ENCODE results near the gene KIAA1671. TPM values are rescaled to one million over a fixed set of nuclear protein-coding genes. Genes with fewer than 3 reads are reported as not detected.

KIAA1671 gene
- total RNA-seq, 1 donor from 2014 or later: 11.0 TPM

GRCh38 chr22:25105817-25106650, 153.5 kb downstream of the KIAA1671 start:
- intact Hi-C loops (cut with micrococcal nuclease): no loop called here

GRCh38 chr22:25109878-25110595, 157.5 kb downstream of the KIAA1671 start:
- intact Hi-C loops (cut with micrococcal nuclease): no loop called here

GRCh38 chr22:25110596-25110845, 158.0 kb downstream of the KIAA1671 start:
- intact Hi-C loops (cut with micrococcal nuclease): no loop called here

- intact Hi-C loops (cut with micrococcal nuclease): no loop called here
Observed at GRCh38 chr22:25110846-25111578, 158.5 kb downstream of the KIAA1671 start.

GRCh38 chr22:25111579-25112517, 159.3 kb downstream of the KIAA1671 start:
- intact Hi-C loops (cut with micrococcal nuclease): no loop called here

- intact Hi-C loops (cut with micrococcal nuclease): no loop called here
Observed at GRCh38 chr22:25112538-25113253, 160.2 kb downstream of the KIAA1671 start.

- intact Hi-C loops (cut with micrococcal nuclease): no loop called here
Observed at GRCh38 chr22:25113316-25113721, 160.8 kb downstream of the KIAA1671 start.

- intact Hi-C loops (cut with micrococcal nuclease): no loop called here
Observed at GRCh38 chr22:25114369-25115362, 162.2 kb downstream of the KIAA1671 start.

GRCh38 chr22:25119609-25120008, 167.1 kb downstream of the KIAA1671 start:
- intact Hi-C loops (cut with micrococcal nuclease): no loop called here

GRCh38 chr22:25120093-25120561, 167.6 kb downstream of the KIAA1671 start:
- intact Hi-C loops (cut with micrococcal nuclease): no loop called here

GRCh38 chr22:25120761-25121212, 168.3 kb downstream of the KIAA1671 start:
- intact Hi-C loops (cut with micrococcal nuclease): no loop called here

GRCh38 chr22:25122136-25122764, 169.7 kb downstream of the KIAA1671 start:
- intact Hi-C loops (cut with micrococcal nuclease): no loop called here

- intact Hi-C loops (cut with micrococcal nuclease): no loop called here
Observed at GRCh38 chr22:25123677-25124076, 171.2 kb downstream of the KIAA1671 start.

- intact Hi-C loops (cut with micrococcal nuclease): no loop called here
Observed at GRCh38 chr22:25125693-25126357, 173.3 kb downstream of the KIAA1671 start.

- intact Hi-C loops (cut with micrococcal nuclease): no loop called here
Observed at GRCh38 chr22:25126510-25126909, 174.0 kb downstream of the KIAA1671 start.

- intact Hi-C loops (cut with micrococcal nuclease): no loop called here
Observed at GRCh38 chr22:25127318-25127717, 174.8 kb downstream of the KIAA1671 start.

- intact Hi-C loops (cut with micrococcal nuclease): no loop called here
Observed at GRCh38 chr22:25130462-25130861, 177.9 kb downstream of the KIAA1671 start.
